ENCODE data around the gene FBXO17.
"Not testable (repeated sequence)": the region's sequence is repeated elsewhere in the genome, so short reads cannot be mapped to it uniquely, and the experiment has no call there.

Gene FBXO17, protein sequence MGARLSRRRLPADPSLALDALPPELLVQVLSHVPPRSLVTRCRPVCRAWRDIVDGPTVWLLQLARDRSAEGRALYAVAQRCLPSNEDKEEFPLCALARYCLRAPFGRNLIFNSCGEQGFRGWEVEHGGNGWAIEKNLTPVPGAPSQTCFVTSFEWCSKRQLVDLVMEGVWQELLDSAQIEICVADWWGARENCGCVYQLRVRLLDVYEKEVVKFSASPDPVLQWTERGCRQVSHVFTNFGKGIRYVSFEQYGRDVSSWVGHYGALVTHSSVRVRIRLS

DNA sequence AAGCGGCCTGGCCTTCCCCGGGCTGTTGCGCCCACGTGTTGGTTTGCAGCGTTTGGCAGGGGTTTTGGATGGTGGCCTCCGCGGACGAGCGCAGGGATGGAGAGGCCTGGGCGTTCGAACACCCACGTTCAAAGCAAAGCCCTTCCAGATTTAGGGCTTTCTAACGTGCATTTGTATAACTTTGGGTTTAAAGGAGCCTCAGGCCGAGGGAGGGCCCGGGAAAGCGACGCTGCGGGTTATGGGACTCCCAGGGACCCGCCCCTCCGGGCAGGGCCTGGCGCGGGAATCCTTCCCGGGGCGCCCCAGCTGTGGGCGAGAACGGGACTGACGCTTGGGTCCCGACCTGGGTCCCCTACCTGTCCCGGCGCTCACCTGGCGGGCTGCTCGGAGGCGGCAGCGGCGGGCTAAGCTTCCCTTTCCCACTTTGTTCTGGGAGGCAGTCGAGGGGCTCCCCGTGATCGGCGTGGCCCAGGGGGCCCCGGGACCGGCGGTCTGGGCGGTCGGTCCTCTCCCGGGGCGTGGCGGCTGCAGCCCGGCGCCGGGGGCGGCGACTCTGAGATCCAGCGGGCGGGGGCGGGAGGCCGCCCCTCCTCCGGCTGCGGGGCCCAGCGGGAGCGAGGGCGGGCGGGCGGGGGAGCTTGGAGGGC, at the start of gene FBXO17:
Gene FBXO17, minus strand, starts transcription at position 529 of the 647 bp plus-strand sequence. CDS start 25,423 bp downstream, outside the sequence.
- DNase-seq = no peak

DNA sequence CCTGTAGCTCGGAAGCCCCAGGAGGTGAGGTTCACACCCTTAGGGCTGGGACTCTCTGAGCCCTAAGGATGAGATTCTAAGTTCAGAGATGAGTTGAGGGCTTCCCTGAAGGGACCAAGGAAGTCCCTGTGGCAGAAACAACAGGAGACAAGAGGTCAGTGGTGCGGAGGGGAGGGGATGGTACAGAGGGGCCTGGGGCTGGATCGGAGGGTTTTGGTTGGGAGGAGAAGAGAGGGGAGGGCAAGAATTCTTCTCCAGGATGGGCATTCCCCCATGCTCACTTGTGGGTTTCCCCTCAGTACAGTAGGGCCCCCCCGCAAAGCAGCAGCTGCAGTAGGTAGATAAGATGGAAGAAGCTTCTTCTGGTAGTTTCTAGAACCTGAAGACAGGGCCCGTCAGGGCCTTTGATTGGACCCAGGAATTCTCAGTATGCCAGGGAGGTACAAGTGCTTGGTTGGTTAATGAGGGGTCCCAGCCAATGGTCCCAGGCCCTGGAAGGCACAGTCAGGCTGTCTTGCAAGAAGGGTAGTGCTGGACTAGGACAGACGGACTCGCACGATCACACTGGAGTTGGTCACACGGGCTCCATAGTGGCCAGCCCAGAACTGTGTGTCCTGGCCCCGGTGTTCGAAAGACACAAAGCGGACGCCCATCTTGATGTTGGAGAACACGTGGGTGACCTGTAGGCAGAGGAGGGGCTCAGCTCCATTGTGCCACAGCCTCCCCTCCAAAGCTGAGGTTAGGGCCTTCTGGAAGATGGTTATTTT, 49.5 kb upstream of the FBXO17 start:
- no peak for DNase-seq

DNA sequence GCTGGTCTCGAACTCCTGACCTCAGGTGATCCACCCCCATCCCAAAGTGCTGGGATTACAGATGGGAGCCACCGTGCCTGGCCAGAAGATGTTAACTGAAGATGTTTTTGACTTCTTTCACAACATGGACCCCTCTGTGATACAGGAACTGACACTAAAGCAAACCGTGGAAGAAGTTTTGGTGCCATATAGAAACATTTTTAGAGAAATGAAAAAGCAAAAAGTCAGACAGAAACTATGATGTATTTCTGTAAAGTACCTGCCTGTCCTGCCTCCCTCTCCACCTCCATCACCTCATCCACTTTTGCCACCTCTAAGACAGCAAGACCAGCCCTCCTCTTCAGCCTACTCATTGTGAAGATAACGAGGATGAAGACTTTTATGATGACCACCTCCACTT, 45.5 kb upstream of the FBXO17 start:
- no peak for DNase-seq

DNA sequence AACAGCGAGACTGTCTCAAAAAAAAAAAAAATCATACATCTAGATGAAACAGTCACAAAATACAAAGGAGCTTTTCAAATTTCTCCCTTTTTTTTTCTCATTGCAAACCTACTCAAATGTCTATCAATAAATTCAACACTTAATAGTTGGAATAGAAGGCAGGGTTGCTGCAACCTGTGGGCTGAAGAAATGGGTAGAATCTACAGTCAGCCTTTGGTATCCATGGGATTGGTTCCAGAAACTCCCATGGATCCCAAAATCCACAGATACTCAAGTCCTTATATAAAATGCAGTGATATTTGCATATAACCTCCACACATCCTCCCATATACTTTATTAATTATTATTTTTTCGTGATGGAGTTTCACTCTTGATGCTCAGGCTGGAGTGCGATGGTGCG, 42.1 kb upstream of the FBXO17 start:
- DNase-seq = no peak

DNA sequence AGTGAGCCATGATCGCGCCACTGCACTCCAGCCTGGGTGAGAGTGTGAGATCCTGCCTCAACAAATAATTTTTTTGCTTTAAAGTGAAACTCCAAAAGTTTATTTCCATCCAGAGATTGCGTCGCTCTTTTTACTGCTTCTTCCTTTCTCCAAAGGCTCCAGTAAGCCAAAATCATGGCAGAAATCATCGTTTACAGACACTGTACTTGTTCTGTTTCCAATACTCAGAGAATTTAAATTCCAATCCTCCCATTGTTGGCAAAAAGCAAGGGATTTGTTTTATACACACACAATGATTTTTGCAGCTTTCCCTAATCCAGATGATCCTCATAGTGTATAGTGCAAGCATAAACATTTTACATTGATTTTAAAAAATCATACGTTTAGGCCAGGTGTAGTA, 41.5 kb upstream of the FBXO17 start:
- DNase-seq = no peak

DNA sequence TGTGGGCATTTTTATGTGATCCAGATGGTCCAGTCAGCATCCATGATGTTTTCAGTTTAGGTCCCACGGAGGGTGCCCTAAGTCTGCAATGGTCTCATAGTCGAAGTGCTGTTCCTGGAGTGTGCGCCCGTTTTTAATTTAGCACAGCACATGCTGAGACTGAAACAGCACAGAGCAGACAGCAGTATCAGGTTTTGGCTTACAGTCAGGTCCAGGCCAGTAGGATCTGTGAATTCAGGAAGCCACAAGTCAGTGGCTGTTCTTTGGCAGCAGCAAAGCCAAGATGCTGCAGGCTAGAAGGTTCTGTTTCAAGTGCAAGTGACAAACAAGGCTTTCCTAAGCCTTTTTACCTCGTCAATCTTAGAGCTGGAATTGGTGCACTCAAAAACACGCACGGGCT, 38.5 kb upstream of the FBXO17 start:
- no peak for DNase-seq

DNA sequence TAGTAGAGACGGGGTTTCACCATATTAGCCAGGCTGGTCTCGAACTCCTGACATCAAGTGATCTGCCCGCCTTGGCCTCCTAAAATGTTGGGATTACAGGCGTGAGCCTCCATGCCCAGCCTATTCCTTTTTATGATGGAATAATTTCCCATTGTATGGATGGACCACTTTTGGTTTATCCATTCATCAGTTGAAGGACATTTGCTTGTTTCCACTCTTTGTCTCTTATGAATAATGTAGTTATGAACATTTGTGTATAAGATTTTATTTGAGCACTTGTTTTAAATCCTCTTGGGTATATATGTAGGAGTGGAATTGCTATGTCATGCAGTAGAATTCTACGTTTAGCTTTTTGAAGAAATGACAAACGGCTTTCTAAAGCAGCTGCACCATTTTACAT, 33.5 kb upstream of the FBXO17 start:
- DNase-seq = no peak

DNA sequence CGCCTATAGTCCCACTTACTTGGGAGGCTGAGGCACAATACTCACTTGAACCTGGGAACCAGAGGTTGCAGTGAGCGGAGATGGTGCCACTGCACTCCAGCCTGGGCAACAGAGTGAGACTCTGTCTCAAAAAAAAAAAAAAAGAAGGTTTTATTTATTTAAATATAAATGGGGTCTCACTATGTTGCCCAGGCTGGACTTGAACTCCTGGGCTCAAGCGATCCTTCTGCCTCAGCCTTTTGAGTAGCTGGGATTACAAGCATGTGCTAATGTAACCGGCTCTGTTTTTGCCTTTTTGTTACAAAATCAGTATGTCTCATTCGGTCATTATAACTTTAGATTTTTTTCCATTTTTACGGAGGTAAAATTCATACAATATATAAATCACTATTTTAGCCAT, 32.6 kb upstream of the FBXO17 start:
- no peak for DNase-seq

DNA sequence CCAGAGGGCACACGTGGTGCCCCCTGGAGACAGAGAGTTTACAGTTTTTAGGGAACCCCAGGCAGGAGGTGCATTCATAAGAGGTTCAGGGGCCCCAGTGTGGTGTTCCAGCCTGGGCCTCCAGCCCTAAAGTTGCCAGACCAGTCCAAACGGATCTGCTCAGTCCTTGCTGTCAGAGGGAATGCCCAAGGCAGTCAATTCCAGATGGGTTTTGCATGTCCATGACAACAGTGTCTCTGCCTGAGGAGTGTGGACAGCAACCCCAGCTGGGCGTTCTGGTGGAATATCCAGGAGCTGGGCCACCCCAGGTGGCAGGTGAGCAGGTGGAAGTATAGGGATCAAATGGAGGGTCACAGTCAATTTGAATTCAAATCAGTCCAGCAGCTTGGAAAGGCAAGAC, 31.6 kb upstream of the FBXO17 start:
- no peak for DNase-seq

DNA sequence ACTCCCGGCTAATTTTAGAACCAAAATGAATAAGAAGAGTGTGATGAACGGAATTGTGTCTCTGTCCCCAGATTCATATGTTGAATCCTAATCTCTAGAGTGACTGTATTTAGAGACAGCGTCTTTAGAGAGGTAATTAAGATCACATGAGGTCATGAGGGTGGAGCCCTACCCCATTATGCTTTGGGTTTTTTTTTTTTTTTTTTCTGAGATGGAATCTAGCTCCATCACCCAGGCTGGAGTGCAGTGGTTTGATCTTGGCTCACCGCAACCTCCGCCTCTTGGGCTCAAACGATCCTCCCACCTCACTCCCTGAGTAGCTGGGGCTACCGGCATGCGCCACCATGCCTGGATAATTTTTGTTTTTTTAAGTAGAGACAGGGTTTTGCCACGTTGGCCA, 28.9 kb upstream of the FBXO17 start:
- DNase-seq = no peak

DNA sequence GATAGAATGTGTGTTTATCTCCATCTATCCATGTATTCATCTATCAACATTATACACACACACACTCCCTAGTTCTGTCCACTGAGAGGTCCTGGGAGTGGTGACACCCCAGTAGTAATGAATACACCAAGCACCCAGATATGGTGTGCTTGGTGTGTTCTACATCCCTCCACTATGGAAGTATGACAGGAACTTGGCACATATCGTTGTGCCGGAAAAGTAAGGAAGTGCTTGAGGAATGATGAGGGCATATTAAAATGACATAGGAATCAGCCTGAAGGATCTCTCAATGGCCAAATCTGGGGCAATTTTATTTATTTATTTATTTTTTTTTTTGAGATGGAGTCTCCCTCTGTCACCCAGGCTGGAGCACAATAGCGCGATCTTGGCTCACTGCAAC, 28.3 kb upstream of the FBXO17 start:
- no peak for DNase-seq

DNA sequence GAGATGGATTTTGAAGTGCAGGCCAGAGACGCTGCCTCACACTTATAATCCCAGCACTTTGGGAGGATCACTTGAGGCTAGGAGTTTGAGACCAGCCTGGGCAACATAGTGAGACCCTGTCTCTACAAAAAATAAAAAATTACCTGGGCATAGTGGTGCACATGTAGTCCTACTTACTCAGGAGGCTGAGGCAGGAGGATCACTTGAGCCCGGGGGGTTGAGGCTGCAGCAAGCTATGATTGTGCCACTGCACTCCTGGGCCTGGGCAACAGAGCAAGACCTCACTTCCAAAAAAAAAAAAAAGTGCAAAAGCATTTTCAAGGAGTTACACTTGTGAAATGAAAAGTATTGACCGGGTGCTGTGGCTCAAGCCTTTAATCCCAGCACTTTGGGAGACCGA, 27.6 kb upstream of the FBXO17 start:
- no peak for DNase-seq

DNA sequence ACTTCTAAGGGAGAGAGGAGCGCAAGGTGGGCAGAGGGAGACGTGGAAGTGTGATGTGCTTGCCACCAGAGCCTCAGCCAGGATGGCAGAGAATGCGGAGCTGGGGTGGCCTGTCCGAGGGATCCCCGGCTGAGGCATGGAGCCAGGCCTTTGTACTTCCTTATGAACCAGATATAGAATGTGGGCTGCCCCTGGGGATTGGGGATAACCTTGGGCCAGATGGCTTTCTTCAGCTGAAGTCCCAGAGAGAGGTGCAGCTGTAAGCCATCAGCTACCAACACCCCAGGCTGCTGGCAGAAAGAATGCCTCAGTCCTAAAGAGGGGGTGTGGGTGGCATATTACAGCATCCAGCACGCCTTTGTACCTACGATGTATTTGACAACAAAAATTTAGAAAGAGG, 25.5 kb upstream of the FBXO17 start:
- DNase-seq = no peak

DNA sequence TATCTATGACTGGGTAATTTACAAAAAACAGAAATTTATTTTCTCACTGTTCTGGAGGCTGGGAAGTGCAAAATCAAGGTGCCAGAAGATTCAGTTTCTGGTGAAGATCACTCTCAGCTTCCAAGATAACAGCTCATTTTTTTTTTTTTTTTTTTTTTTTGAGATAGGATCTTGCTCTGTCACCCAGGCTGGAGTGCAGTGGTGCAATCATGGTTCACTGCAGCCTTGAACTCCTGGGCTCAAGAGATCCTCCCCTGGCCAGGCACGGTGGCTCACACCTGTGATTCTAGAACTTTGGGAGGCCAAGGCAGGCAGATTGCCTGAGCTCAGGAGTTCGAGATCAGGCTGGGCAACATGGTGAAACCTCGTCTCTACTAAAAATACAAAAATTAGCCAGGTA, 22.0 kb upstream of the FBXO17 start:
- DNase-seq = not testable (repeated sequence)

DNA sequence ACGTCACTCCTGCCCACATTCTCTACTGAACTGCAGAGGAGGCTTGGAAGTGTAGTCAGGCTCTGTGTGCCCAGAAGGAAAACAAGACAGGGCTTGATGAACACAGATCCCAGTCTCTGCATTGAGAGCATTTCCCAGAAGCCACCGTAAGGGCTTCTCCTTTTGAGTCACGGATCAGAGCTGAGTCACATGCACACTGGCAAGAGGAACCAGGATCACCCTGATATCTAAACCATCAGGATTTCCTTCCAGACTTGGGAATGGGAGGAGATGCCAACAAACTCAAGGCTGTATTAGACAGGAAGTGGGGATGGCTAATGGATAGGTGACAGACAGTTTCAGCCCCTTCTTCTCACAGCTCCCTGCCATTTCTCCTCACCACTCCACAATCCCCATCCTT, 17.7 kb upstream of the FBXO17 start:
- no peak for DNase-seq

DNA sequence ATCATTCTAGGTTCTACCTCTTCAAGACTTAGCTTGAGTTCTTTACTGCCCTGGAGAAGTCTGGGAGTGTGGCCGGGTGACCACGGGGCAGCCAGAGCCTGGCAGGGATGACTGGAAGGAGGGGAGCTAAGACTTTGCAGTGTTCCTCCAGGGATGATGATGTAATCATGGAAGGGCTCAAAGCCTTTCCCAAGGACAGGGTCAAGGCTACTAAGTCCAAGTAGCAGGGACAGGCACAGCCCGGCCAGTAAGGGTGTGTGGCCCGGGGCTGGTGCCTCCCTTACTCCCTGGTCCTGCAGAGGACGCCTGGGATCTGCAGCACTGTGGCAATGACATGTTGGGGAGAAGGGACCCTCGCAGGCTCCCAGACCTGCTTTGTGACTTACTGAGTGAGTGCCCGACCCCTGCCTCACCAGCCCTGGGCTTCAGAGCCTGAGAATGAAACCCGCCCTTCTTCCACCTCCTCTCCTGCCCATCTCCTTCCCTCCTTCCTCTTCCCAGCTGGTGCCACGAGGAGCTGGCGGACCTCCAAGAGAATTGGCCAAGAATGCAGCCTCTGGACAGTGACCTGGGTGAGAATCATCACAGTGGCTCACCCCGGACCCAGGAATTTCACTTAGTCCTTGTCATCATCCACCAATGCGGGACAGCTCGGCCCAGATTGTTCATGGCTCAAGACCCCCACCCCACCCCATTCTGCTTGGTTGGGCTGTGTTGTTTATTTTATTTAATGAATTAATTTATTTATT, 15.6 kb upstream of the FBXO17 start:
- DNase-seq = no peak

DNA sequence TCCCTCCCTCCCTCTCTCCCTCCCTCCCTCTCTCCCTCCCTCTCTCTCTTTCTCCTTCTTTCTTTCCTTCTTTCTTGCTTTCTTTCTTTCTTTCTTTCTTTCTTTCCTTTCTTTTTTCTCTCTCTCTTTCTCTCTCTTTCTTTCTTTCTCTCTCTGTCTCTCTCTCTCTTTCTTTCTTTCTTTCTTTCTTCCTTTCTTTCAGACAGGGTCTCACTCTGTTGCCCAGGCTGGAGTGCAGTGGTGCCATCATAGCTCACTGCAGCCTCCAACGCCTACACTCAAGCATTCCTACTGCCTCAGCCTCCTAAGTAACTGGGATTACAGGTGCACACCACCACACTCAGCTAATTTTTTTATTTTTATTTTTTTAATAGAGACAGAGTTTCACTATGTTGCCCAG, 14.1 kb upstream of the FBXO17 start:
- not testable (repeated sequence) for DNase-seq

DNA sequence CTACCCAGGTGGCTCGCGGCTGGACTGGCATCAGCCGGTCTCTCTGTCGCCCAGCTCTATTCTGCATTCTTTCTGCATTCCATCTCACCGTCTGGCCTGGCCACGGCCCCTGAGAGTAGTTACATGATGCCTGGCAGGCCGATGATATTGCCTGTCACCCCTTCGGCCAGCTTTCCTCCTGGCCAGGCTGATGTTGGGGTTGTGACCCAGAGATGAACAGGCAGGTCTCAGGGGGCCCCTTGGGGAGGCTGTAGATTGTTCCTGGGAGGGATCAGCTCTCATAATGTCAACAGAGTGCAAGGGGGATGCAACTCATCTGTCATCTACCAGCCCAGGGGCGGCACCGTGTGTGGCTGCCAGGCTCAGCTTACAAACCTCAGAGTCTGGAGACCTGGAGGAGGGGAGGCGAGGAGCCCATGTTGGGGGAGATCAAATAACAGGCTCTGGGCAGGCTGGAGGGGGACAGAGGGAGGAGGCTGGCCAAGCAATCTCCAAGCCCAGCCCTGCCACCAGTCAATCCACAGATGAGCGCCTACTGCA, 13.6 kb upstream of the FBXO17 start:
- DNase-seq = no peak

DNA sequence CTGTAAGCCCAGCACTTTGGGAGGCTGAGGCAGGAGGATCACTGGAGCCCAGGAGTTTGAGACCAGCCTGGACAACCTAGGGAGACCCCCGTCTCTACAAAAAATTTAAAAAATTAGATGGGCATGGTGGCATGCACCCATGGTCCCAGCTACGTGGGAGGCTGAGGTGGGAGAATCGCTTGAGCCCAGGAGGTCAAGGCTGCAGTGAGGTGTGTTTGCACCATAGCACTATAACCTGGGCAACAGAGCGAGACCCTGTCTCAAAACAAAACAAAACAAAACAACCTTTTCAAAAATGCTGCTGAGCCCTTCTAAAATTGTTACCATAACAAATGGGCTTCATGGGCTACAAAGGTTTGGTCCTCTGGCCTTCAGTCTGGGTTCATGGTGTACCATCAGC, 13.1 kb upstream of the FBXO17 start:
- not testable (repeated sequence) for DNase-seq

DNA sequence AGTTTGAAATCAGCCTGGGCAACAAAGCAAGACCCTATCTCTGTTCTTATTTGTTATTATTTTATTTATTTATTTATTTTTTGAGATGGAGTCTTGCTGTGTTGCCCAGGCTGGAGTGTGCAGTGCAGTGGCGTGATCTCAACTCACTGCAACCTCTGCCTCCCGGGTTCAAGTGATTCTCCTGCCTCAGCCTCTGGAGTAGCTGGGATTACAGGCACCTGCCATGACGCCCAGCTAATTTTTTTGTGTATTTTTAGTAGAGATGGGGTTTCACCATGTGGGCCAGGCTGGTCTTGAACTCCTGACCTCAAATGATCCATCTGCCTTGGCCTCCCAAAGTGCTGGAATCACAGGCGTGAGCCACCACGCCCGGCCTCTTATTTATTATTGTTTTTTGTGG, 12.2 kb upstream of the FBXO17 start:
- not testable (repeated sequence) for DNase-seq

DNA sequence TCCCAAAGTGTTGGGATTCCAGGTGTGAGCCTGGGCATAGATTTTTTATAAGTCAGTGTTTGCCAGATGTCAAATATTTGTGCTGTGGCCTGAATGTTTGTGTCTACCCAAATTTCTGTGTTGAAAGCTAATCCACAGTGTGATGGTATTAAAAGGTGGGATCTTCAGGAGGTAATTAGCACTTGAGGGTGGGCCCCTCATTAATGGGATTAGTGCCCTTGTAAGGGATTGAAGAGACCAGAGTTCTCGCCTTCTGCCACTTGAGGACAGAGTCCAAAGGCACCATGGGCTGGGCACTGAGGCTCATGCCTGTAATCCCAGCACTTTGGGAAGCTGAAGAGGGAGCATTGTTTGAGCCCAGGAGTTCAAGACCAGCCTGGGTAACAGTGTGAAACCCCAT, 9.7 kb upstream of the FBXO17 start:
- no peak for DNase-seq

DNA sequence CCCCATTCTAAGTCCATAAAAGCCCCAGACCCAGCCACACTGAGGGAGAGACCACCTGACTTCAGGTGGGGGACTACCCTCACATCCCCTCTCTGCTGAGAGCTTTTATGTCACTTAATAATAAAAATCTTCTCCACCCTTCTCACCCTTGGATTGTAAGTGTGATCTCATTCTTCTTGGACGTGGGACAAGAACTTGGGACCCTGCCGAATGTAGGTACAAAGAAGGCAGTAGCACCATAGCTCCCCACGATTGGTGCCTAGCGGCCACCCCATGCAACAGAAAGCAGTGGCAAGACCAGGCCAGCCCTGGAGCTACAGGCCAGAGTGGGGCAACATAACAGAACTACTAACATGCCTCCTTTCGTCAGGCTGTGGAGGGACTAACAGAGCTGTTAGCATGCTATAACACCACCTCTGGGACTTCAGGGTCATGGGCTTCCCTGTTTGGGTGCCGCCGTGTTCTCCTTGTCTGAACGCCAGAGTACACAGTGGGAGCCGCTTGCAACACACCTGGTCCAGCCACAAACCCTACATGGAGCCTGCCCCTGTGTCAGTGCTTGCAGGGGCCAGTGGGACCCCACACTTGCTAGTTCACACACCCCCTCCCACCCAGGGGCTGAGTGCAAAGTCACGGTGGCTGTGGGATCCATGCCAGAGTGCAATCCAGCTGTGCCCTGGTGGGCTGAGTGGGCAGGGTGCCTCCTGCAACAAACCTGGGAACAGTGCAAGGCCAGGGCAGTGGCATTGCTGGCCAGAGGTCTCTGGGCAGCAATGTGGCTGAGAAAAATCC, 5.2 kb upstream of the FBXO17 start:
- DNase-seq = no peak
